Transverse colon (tissue), 3 donors: Measurements from ENCODE around the gene GPR32.

ENCODE experiments used
- CTCF ChIP-seq, 5 experiments: fragments of 200-600 bp in 3 of 5; fragments of 450-650 bp in 2 of 5; sonication (generic) in 3 of 5; IDR thresholded peaks; 1 replicate in 2 of 5; 2 replicates in 3 of 5; pipeline ENCODE4 v1.5.1; 2016 to 2017; ENCODE audit warnings: antibody characterized with exemption in 5 of 5, inconsistent platforms in 3 of 5, mild to moderate bottlenecking in 2 of 5, moderate library complexity in 1 of 5
- POLR2A ChIP-seq: fragments of 450-650 bp; IDR thresholded peaks from one replicate; pipeline ENCODE4 v1.6.1; 2016; ENCODE audit warnings: antibody characterized with exemption, mild to moderate bottlenecking, moderate library complexity

- TF ChIP-seq POLR2A = no peak
- no peak for TF ChIP-seq CTCF (IDR thresholded peaks at IDR 0.05)
Observed at GRCh38 chr19:50739914-50740426, 30.3 kb upstream of the GPR32 start.
